GM10266 (cell line): Measurements from ENCODE around the gene CAMTA1.

Source experiments
- DNase-seq: peaks from one replicate; pipeline ENCODE4 v3.0.0; 2012; ENCODE audit errors: extremely low spot score
- CTCF ChIP-seq: IDR thresholded peaks from 2 replicates; pipeline ENCODE4 v1.5.1; 2012; ENCODE audit warnings: mild to moderate bottlenecking, low read depth; ENCODE audit not compliant: control insufficient read depth, insufficient read depth; ENCODE audit errors: missing control alignments

CAMTA1 gene

DNA sequence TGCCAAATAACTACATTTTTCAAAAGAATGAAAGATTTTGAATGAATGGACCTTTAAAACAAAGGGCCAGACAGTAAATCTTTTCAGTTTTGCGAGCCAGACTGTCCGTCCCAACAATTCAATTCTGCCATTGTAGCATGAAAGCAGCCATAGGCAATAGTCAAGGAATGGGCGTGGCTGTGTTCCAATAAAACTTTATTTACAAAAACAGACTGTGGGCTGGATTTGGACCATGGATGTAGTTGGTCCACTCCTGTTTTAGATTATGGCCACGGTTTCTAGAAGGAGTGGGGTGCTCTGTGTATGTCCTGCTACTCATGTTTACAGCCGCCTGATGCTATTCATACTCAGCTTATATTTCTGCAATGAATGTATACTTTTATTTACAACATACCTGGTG is 474.7 kb downstream of the CAMTA1 start:
- TF ChIP-seq CTCF, result no peak
- no peak for DNase-seq

GRCh38 chr1:7261490-7261889 is 476.2 kb downstream of the CAMTA1 start:
- DNase-seq, result no peak
- TF ChIP-seq CTCF, result no peak

DNA sequence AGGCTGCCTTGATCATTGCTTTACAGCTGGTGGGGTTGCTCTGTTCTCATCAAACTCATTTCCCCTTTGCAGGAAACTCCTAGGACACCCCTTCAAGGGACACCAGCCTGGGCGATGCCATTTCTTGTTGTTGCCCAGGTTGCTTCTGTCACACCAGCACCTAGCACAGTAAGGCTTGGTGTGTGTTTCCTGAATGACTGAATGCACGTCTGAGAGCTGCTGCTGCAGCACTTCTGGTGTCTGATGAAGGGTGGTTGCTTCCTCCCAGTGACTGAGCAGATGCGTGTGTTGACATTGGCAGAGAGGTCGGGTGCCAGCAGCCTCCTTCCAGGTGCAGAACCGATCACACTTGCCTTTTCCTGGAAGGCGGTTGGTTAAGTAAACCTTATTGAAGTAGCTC is 477.4 kb downstream of the CAMTA1 start:
- TF ChIP-seq CTCF, result no peak
- DNase-seq, result no peak

- DNase-seq, result no peak
- no peak for TF ChIP-seq CTCF
Observed at GRCh38 chr1:7263021-7263960, 478.0 kb downstream of the CAMTA1 start.

- DNase-seq, result no peak
- TF ChIP-seq CTCF, result no peak
Observed at GRCh38 chr1:7264101-7264500, 478.8 kb downstream of the CAMTA1 start.

GRCh38 chr1:7265771-7266371 is 480.6 kb downstream of the CAMTA1 start:
- no peak for TF ChIP-seq CTCF
- DNase-seq, result no peak

- TF ChIP-seq CTCF, result no peak
- DNase-seq, result no peak
Observed at GRCh38 chr1:7266561-7266960, 481.3 kb downstream of the CAMTA1 start.
